Gastrocnemius medialis (tissue), 4 donors: ENCODE data around the gene CHKB. TPM values are rescaled to one million over a fixed set of nuclear protein-coding genes. Genes with fewer than 3 reads are reported as not detected.
A peak's percentile ranks its signal among the peaks of the same experiment; 100 is the strongest.

Experiments
- ATAC-seq, 2 donors: fragments of 150-250 bp; one replicate each; pipeline ENCODE4 v1.9.1; 2016
- DNase-seq, 2 donors: peaks; one replicate each; pipeline ENCODE4 v3.0.0-alpha.2; 2019
- H3K27ac ChIP-seq, 4 donors: fragments of 200-600 bp; sonication (generic); 1 replicate in 1 of 4; 2 replicates in 3 of 4; pipeline ENCODE4 v1.5.1; 2016 to 2018; ENCODE audit warnings: mild to moderate bottlenecking in 2 of 4, moderate library complexity in 1 of 4
- H3K27me3 ChIP-seq, 3 donors: fragments of 200-600 bp; sonication (generic) in 2 of 3; 1 replicate in 1 of 3; 2 replicates in 2 of 3; pipeline versions ENCODE4 v1.5.1 to v1.6.0; 2016 to 2019; ENCODE audit warnings: mild to moderate bottlenecking in 1 of 3, moderate library complexity in 1 of 3
- H3K36me3 ChIP-seq, 2 donors: fragments of 200-600 bp; sonication (generic) in 1 of 2; one replicate each; pipeline ENCODE4 v1.5.1; 2017 to 2018
- H3K4me1 ChIP-seq, 2 donors: fragments of 200-600 bp; sonication (generic) in 1 of 2; one replicate each; pipeline ENCODE4 v1.5.1; 2016 to 2017; ENCODE audit warnings: mild to moderate bottlenecking in 2 of 2
- H3K4me3 ChIP-seq, 4 donors: fragments of 200-600 bp; sonication (generic) in 3 of 4; 1 replicate in 1 of 4; 2 replicates in 3 of 4; pipeline ENCODE4 v1.5.1; 2016 to 2019; ENCODE audit warnings: mild to moderate bottlenecking in 2 of 4
- H3K9me3 ChIP-seq, 3 donors: fragments of 200-600 bp; sonication (generic) in 2 of 3; 1 replicate in 1 of 3; 2 replicates in 2 of 3; pipeline ENCODE4 v1.5.1; 2016 to 2019
- POLR2A ChIP-seq, 2 donors: fragments of 450-650 bp; IDR thresholded peaks; one replicate each; pipeline ENCODE4 v1.6.1; 2017; ENCODE audit warnings: antibody characterized with exemption in 2 of 2, mild to moderate bottlenecking in 2 of 2, moderate library complexity in 2 of 2
- in situ Hi-C, 4 donors: fragments of 200-750 bp; cut with MboI; loops; one replicate each; pipeline versions ENCODE4 v1.15.0 to v1.8.0; 2017; ENCODE audit warnings: low sequenced_read_pairs in 4 of 4
- intact Hi-C: fragments of 100-400 bp; cut with DNase I; formaldehyde crosslinking; loops from one replicate; pipeline ENCODE4 v1.15.1; 2023; ENCODE audit warnings: low total_unique reads
- total RNA-seq, 4 donors: library from RNA; depleted of rRNA; stranded (reverse); fragments of >200 nt; gene quantifications; one replicate each; pipeline versions ENCODE4 v1.1.0 to v1.2.3, GENCODE V29; 2016
- TF ChIP-seq, protein P1 (sequence below), 5 experiments: fragments of 450-650 bp in 3 of 5; fragments of 200-600 bp in 2 of 5; sonication (generic) in 2 of 5; IDR thresholded peaks in 4 of 5; conservative IDR thresholded peaks in 1 of 5; 1 replicate in 4 of 5; 2 replicates in 1 of 5; pipeline ENCODE4 v1.5.1; 2016 to 2019; ENCODE audit warnings: antibody characterized with exemption in 5 of 5, mild to moderate bottlenecking in 3 of 5, moderate library complexity in 3 of 5

CHKB gene
- total RNA-seq, 4 donors from 2014 or later, result 10.8 to 39.7 (median 24.4) TPM

DNA sequence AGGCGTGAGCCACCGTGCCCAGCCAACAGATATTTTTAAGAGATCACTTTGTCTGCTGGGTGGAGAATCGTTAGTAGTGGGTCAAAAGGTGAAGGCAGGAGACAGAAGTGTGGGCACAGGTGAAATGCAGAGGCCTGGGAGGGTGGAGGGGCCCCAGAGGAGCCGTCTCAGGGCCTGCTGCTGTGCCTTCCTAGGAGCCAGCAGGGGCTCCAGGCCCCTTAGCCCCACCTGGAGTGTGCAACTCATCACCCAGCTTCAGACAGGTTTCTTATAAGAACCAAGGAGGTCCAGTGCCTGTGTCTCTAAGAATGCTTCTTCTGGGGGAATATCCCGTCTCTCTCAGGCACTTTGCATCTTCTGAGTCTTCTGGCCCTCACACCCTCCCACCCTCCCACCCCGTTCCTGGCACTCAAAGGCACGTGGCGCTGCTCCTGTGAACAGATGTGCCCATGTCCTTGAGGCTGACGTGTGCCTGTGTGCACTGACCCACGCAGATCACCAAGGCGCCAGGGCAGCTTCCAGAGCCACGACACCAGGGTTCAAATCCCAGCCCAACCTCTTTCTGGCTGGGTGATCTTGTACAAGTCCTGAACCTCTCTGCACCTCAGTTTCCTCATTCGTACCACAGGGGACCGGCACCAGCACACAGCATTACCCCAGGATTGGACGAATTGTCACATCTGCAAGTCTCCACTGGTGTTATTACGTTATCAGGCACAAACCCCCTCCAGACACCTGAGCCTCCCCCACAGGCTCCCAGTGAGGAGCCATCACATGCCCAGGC is 41.9 kb upstream of the CHKB start:
- no peak for TF ChIP-seq POLR2A (IDR thresholded peaks at IDR 0.05)
- TF ChIP-seq, protein P1, sequence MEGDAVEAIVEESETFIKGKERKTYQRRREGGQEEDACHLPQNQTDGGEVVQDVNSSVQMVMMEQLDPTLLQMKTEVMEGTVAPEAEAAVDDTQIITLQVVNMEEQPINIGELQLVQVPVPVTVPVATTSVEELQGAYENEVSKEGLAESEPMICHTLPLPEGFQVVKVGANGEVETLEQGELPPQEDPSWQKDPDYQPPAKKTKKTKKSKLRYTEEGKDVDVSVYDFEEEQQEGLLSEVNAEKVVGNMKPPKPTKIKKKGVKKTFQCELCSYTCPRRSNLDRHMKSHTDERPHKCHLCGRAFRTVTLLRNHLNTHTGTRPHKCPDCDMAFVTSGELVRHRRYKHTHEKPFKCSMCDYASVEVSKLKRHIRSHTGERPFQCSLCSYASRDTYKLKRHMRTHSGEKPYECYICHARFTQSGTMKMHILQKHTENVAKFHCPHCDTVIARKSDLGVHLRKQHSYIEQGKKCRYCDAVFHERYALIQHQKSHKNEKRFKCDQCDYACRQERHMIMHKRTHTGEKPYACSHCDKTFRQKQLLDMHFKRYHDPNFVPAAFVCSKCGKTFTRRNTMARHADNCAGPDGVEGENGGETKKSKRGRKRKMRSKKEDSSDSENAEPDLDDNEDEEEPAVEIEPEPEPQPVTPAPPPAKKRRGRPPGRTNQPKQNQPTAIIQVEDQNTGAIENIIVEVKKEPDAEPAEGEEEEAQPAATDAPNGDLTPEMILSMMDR (IDR thresholded peaks at IDR 0.05 in 4 of 5, conservative IDR thresholded peaks at IDR 0.05 in 1 of 5), result no peak
- peaks cover 31 to 38% of the 10 kb centered on the region in 2 donors for H3K4me1 ChIP-seq
- in situ Hi-C loops (no loop called here), intact Hi-C loops (loop anchor here (5.0 kb wide), 1 partner anchor 97 kb away; the partner anchor contains the start of gene SCO2)
- H3K9me3 ChIP-seq, result no peaks in the 10 kb centered on the region
- no peak for ATAC-seq
- no peaks in the 10 kb centered on the region for H3K36me3 ChIP-seq
- H3K4me3 ChIP-seq, result no peak overlapping the region
- H3K27me3 ChIP-seq, result no peaks in the 10 kb centered on the region
- DNase-seq, result no peak
- H3K27ac ChIP-seq, result no peak overlapping the region

DNA sequence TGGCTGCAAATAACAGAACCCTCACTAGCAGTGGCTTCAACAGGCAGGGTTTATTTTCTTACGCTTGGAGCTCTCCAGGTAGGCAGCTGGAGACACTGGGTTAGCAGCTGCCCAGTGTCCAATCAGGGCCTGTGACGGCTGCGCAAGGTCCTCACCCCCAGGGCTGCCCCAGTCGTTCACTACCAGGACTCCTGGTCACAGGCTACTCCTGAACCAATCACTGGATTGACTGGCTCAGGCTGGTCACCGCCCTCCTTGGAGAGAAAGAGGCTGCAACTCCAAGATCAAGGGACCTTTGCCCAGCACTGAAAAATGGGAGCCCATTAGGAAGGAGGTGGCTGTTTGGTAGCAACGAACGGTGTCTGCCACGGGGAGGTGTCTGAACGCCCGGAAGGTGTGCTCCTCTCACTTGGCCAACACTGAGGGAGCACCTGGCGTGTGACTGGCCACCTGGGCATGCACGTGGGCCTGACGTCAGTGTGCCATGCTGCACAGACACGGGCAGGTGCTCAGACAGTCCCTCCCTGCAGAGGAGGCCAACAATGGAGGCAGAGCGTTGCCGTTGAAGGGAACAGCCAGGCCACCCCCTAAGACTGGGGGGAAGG is 40.2 kb upstream of the CHKB start:
- Histone ChIP-seq H3K4me1 (peaks cover 26 to 31% of the 10 kb centered on the region in 2 donors), H3K9me3 (no peaks in the 10 kb centered on the region), H3K27ac (peak overlapping the region in 2 of 4 donors; percentile 13 to 28), H3K4me3 (no peak overlapping the region), H3K27me3 (no peaks in the 10 kb centered on the region), H3K36me3 (no peaks in the 10 kb centered on the region)
- TF ChIP-seq, protein P1 (IDR thresholded peaks at IDR 0.05 in 4 of 5, conservative IDR thresholded peaks at IDR 0.05 in 1 of 5), result no peak
- no peak for TF ChIP-seq POLR2A (IDR thresholded peaks at IDR 0.05)
- in situ Hi-C loops (no loop called here), intact Hi-C loops (no loop called here)
- ATAC-seq (no peak), DNase-seq (no peak)

DNA sequence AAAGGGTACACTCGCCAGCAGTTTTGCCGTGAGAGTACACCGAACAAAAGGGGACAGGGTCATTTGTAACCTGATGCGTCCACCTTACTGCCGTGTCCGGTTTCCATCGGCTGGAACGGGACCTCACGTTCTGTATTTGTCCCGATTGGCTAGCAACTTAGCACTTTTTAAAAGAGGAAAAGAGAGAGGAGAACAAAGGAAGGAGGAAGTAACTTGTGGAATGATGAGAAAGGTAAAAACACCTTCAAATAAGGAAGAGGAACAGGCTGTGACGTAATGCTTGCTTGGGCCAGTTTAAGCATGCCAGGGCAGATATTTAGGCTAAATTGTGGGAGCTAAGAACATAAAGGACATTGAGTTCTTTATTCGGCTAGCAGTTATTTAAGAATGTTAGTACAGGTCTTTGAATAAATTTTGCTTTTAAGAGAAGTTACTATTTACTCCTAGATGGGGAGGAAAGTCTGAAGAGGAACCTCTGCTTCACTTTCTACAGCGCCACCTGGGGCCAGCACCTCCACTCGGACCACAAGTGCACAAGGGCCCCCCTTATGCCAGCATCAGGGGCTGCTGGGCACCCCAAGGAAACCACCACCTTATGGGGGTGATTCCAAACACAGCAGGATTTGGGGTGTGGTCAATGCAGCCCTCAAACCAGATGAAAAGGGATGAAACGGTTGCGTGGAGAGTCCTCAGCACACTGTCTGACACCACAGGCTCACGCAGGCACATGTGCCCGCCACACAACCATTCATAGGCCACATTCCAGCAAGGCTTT is 39.5 kb upstream of the CHKB start:
- no peak for TF ChIP-seq POLR2A (IDR thresholded peaks at IDR 0.05)
- TF ChIP-seq, protein P1 (IDR thresholded peaks at IDR 0.05 in 4 of 5, conservative IDR thresholded peaks at IDR 0.05 in 1 of 5), result no peak
- intact Hi-C loops (loop anchor here (2.0 kb wide), 1 partner anchor 113 kb away; the partner anchor contains the start of gene NCAPH2), in situ Hi-C loops (no loop called here)
- H3K27ac ChIP-seq, result peak overlapping the region in 3 of 4 donors; percentile 13 to 39 (median 28)
- DNase-seq (no peak), ATAC-seq (no peak)
- H3K4me3 ChIP-seq, result peak overlapping the region in 1 of 4 donors; percentile 11
- H3K27me3 ChIP-seq, result no peaks in the 10 kb centered on the region
- H3K9me3 ChIP-seq, result no peaks in the 10 kb centered on the region
- no peaks in the 10 kb centered on the region for H3K36me3 ChIP-seq
- peaks cover 23 to 25% of the 10 kb centered on the region in 2 donors for H3K4me1 ChIP-seq

DNA sequence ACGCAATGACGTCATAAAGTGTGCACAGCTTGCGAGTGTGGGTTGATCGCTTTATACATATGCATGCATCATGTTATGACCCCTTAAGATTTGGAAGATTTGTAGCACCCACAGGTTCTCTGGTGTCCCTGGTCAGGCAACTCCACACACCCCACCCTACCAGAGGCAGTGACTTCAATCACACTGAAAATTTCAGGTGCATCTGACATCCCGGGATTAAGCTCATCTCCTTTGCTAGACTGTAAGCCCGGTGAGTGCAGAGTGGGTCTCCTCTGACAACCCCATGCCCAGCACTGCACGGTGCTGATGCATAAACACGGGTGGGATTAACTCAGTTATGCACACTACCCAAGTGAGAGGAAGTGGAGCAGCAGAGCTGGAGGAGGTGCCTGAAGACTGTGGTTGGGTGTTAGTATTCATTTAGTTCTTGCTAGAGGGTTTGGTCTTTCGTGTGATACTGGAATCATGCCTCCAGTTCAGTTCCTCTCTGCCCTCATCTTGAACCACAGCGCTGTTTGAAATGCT is 38.8 kb upstream of the CHKB start:
- no peak for DNase-seq
- intact Hi-C loops, result loop anchor here (2.0 kb wide), 1 partner anchor 113 kb away; the partner anchor contains the start of gene NCAPH2
- no peaks in the 10 kb centered on the region for H3K27me3 ChIP-seq
- H3K9me3 ChIP-seq, result no peaks in the 10 kb centered on the region
- H3K4me3 ChIP-seq, result peak overlapping the region in 1 of 4 donors; percentile 11
- in situ Hi-C loops, result no loop called here
- H3K4me1 ChIP-seq, result peaks cover 21 to 22% of the 10 kb centered on the region in 2 donors
- ATAC-seq, result peak in 1 of 2 donors; percentile 6
- no peaks in the 10 kb centered on the region for H3K36me3 ChIP-seq
- TF ChIP-seq, protein P1 (IDR thresholded peaks at IDR 0.05 in 4 of 5, conservative IDR thresholded peaks at IDR 0.05 in 1 of 5), result no peak
- TF ChIP-seq POLR2A (IDR thresholded peaks at IDR 0.05), result no peak
- peak overlapping the region in 1 of 4 donors; percentile 13 for H3K27ac ChIP-seq
